Fibroblast of lung (primary cell): ENCODE results near the gene SREBF2. TPM values are rescaled to one million over a fixed set of nuclear protein-coding genes. Genes with fewer than 3 reads are reported as not detected.

Experiments used
- DNase-seq, 2 donors: peaks; one replicate each; pipeline versions ENCODE4 v3.0.0 to v3.0.0-alpha.2; 2010; ENCODE audit warnings: low read depth in 2 of 2
- H2AFZ ChIP-seq: 2 replicates; pipeline ENCODE4 v1.5.1; 2012; ENCODE audit warnings: low read length, control low read depth, inconsistent platforms
- H3K27ac ChIP-seq: 2 replicates; pipeline ENCODE4 v1.5.1; 2011; ENCODE audit warnings: low read length, control low read depth; ENCODE audit not compliant: insufficient read depth
- H3K27me3 ChIP-seq: 2 replicates; pipeline ENCODE4 v1.5.1; 2011; ENCODE audit warnings: mild to moderate bottlenecking, low read length; ENCODE audit not compliant: control insufficient read depth, insufficient read depth
- H3K36me3 ChIP-seq: 2 replicates; pipeline ENCODE4 v1.5.1; 2011; ENCODE audit warnings: low read length; ENCODE audit not compliant: control insufficient read depth, insufficient read depth
- H3K4me1 ChIP-seq: 2 replicates; pipeline ENCODE4 v1.5.1; 2011; ENCODE audit warnings: low read length; ENCODE audit not compliant: control insufficient read depth, insufficient read depth; ENCODE audit errors: extremely low read depth
- H3K4me2 ChIP-seq: 2 replicates; pipeline ENCODE4 v1.5.1; 2011; ENCODE audit warnings: low read length, control low read depth; ENCODE audit not compliant: insufficient read depth; ENCODE audit errors: extremely low read depth
- H3K4me3 ChIP-seq, 4 experiments: fragments of 200-600 bp in 1 of 4; sonication (generic) in 1 of 4; replicated peaks in 1 of 4; 2 replicates each; pipeline ENCODE4 v1.5.1; 2011 to 2016; ENCODE audit warnings: low read length in 4 of 4, low read depth in 3 of 4, mild to moderate bottlenecking in 3 of 4, control low read depth in 2 of 4, inconsistent platforms in 1 of 4, mixed read lengths in 1 of 4; ENCODE audit not compliant: insufficient read depth in 1 of 4; ENCODE audit errors: control extremely low read depth in 1 of 4
- H3K79me2 ChIP-seq: 2 replicates; pipeline ENCODE4 v1.5.1; 2012; ENCODE audit warnings: mild to moderate bottlenecking, low read length, inconsistent platforms; ENCODE audit not compliant: control insufficient read depth, insufficient read depth
- H3K9ac ChIP-seq: 2 replicates; pipeline ENCODE4 v1.5.1; 2011; ENCODE audit warnings: mild to moderate bottlenecking, low read length, control low read depth; ENCODE audit not compliant: insufficient read depth
- H3K9me3 ChIP-seq: 2 replicates; pipeline ENCODE4 v1.5.1; 2012; ENCODE audit warnings: low read depth, low read length; ENCODE audit not compliant: control insufficient read depth, insufficient read depth
- H4K20me1 ChIP-seq: 2 replicates; pipeline ENCODE4 v1.5.1; 2011; ENCODE audit warnings: low read length; ENCODE audit not compliant: control insufficient read depth, insufficient read depth; ENCODE audit errors: extremely low read depth
- EZH2 ChIP-seq: IDR thresholded peaks from 2 replicates; pipeline ENCODE4 v1.5.1; 2012; ENCODE audit warnings: low read length, control low read depth, mild to moderate bottlenecking; ENCODE audit errors: missing control alignments
- polyA plus RNA-seq, 2 donors: library from polyadenylated mRNA; depleted of rRNA in 1 of 2; stranded (reverse) in 1 of 2; unstranded in 1 of 2; fragments of >200 nt; gene quantifications; 2 replicates each; pipeline ENCODE4 v1.2.1, GENCODE V29; 2011 to 2012; ENCODE audit warnings: missing spikeins in 1 of 2
- total RNA-seq: library from RNA; depleted of rRNA; stranded (reverse); fragments of >200 nt; gene quantifications from 2 replicates; pipeline ENCODE4 v1.2.1, GENCODE V29; 2014
- TF ChIP-seq, protein P1 (sequence below), 2 donors: IDR thresholded peaks in 1 of 2; conservative IDR thresholded peaks in 1 of 2; 1 replicate in 1 of 2; 2 replicates in 1 of 2; pipeline ENCODE4 v1.5.1; 2011 to 2012; ENCODE audit warnings: low read length in 2 of 2, control low read depth in 1 of 2, inconsistent platforms in 1 of 2, low read depth in 1 of 2, mild to moderate bottlenecking in 1 of 2

Gene SREBF2
- total and polyA plus RNA-seq, 2 donors (not counting 1 experiment from before 2014, with no cell fraction given) = 51.7 to 103 TPM

DNA sequence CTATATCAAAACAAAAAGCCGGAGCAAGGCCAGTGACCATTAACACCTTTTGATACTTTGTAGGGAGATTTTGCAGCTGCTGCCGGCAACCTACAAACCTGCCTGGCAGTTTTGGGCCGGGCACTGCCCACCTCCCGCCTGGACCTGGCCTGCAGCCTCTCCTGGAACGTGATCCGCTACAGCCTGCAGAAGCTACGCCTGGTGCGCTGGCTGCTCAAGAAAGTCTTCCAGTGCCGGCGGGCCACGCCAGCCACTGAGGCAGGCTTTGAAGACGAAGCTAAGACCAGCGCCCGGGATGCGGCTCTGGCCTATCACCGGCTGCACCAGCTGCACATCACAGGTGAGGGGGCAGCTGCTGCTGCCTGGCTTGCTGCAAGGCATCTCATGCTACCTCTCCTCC, 47.7 kb downstream of the SREBF2 start:
- Histone ChIP-seq H3K79me2 (no peaks in the 10 kb centered on the region), H3K27me3 (no peaks in the 10 kb centered on the region), H4K20me1 (no peaks in the 10 kb centered on the region), H3K9me3 (no peaks in the 10 kb centered on the region), H3K9ac (no peak overlapping the region), H3K4me2 (no peak overlapping the region), H2AFZ (no peak overlapping the region), H3K36me3 (peaks cover 29% of the 10 kb centered on the region), H3K4me1 (peaks cover 2% of the 10 kb centered on the region), H3K4me3 (no peak overlapping the region), H3K27ac (no peak overlapping the region)
- DNase-seq = no peak
- no peak for TF ChIP-seq EZH2
- TF ChIP-seq, protein P1, sequence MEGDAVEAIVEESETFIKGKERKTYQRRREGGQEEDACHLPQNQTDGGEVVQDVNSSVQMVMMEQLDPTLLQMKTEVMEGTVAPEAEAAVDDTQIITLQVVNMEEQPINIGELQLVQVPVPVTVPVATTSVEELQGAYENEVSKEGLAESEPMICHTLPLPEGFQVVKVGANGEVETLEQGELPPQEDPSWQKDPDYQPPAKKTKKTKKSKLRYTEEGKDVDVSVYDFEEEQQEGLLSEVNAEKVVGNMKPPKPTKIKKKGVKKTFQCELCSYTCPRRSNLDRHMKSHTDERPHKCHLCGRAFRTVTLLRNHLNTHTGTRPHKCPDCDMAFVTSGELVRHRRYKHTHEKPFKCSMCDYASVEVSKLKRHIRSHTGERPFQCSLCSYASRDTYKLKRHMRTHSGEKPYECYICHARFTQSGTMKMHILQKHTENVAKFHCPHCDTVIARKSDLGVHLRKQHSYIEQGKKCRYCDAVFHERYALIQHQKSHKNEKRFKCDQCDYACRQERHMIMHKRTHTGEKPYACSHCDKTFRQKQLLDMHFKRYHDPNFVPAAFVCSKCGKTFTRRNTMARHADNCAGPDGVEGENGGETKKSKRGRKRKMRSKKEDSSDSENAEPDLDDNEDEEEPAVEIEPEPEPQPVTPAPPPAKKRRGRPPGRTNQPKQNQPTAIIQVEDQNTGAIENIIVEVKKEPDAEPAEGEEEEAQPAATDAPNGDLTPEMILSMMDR (conservative IDR thresholded peaks at IDR 0.05 in 1 of 2, IDR thresholded peaks at IDR 0.05 in 1 of 2; ENCODE audit: low read depth in 1 of 2, low read length in 2 of 2) = no peak

DNA sequence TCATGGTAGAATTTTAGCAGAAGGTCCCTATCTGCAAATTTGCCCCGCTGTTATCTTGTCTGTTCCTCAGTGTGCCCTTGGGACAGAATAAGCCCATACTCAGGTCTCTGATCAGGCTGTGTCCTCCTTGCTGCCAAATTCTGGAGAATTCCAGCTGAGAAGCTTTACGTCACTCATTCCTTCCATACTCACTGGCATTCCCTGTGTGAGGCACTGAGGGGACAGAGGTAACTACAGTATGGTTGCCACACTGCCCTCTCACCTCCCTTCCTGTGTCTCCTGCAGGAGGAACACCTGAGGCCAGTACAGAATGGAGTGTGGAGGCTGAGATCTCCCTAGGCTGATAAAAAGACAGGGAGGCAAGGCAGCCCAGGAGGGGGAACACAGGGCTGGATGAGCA, 50.5 kb downstream of the SREBF2 start:
- no peaks in the 10 kb centered on the region for H3K79me2 ChIP-seq
- DNase-seq = no peak
- H3K27me3 ChIP-seq = no peaks in the 10 kb centered on the region
- H3K4me2 ChIP-seq = no peak overlapping the region
- no peaks in the 10 kb centered on the region for H4K20me1 ChIP-seq
- TF ChIP-seq, protein P1 (conservative IDR thresholded peaks at IDR 0.05 in 1 of 2, IDR thresholded peaks at IDR 0.05 in 1 of 2; ENCODE audit: low read depth in 1 of 2, low read length in 2 of 2) = no peak
- no peak for TF ChIP-seq EZH2
- H3K36me3 ChIP-seq = peaks cover 33% of the 10 kb centered on the region
- no peaks in the 10 kb centered on the region for H3K4me1 ChIP-seq
- H3K27ac ChIP-seq = no peak overlapping the region
- no peak overlapping the region for H3K9ac ChIP-seq
- H3K4me3 ChIP-seq = no peak overlapping the region
- H2AFZ ChIP-seq = no peak overlapping the region
- no peaks in the 10 kb centered on the region for H3K9me3 ChIP-seq

DNA sequence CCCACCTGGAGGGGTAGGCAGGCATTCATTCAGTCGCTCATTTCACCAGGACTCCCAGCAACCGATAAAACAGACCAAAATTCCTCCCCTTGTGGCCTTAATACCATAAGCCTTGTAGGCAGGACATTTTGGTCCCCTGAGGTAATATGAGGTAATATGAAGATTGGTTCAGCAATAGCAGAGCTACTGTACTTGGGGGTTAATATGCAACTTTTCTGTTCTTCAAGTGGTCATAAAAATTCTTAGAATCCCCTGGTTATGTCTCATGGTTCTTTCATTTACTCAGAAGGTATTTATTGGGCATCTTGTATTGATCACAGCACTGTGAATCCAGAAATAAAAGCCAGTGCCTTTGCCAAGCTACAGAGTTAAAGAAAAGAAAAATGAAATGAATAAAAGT, 52.2 kb downstream of the SREBF2 start:
- Histone ChIP-seq H3K4me2 (no peak overlapping the region), H3K9me3 (no peaks in the 10 kb centered on the region), H3K27me3 (no peaks in the 10 kb centered on the region), H3K27ac (no peak overlapping the region), H2AFZ (no peak overlapping the region), H3K4me1 (no peaks in the 10 kb centered on the region), H3K9ac (no peak overlapping the region), H4K20me1 (no peaks in the 10 kb centered on the region), H3K79me2 (no peaks in the 10 kb centered on the region), H3K36me3 (peaks cover 33% of the 10 kb centered on the region), H3K4me3 (no peak overlapping the region)
- TF ChIP-seq EZH2 = no peak
- TF ChIP-seq, protein P1 (conservative IDR thresholded peaks at IDR 0.05 in 1 of 2, IDR thresholded peaks at IDR 0.05 in 1 of 2; ENCODE audit: low read depth in 1 of 2, low read length in 2 of 2) = no peak
- no peak for DNase-seq
